WERI-Rb-1 (cell line): ENCODE data around the gene TPSG1.

Experiments
- DNase-seq: peaks from one replicate; pipeline ENCODE4 v3.0.0-alpha.2; 2020
- H3K27ac ChIP-seq: fragments of 250-450 bp; sonication (Bioruptor Pico); 2 replicates; pipeline ENCODE4 v1.5.1; 2020; ENCODE audit warnings: mild to moderate bottlenecking, moderate library complexity
- H3K27me3 ChIP-seq: fragments of 250-450 bp; sonication (Bioruptor Pico); 2 replicates; pipeline ENCODE4 v1.5.1; 2021; ENCODE audit warnings: mild to moderate bottlenecking, low read depth, moderate library complexity; ENCODE audit not compliant: insufficient read depth, severe bottlenecking
- H3K36me3 ChIP-seq: fragments of 250-450 bp; sonication (Bioruptor Pico); 2 replicates; pipeline ENCODE4 v1.5.1; 2020; ENCODE audit warnings: mild to moderate bottlenecking, moderate library complexity
- H3K4me3 ChIP-seq: 2 replicates; pipeline ENCODE4 v1.5.1; 2011; ENCODE audit warnings: low read depth, mild to moderate bottlenecking, control low read depth, low read length
- H3K9me3 ChIP-seq: fragments of 250-450 bp; sonication (Bioruptor Pico); 2 replicates; pipeline ENCODE4 v1.5.1; 2021; ENCODE audit warnings: mild to moderate bottlenecking, moderate library complexity; ENCODE audit not compliant: severe bottlenecking
- CTCF ChIP-seq: IDR thresholded peaks from 2 replicates; pipeline ENCODE4 v1.5.1; 2011; ENCODE audit warnings: low read depth, mild to moderate bottlenecking, control low read depth, inconsistent platforms, low read length

The TPSG1 gene

GRCh38 chr16:1172651-1173050 is 52.4 kb downstream of the TPSG1 start:
- Histone ChIP-seq H3K4me3 (no peak overlapping the region), H3K9me3 (no peaks in the 10 kb centered on the region), H3K27me3 (no peaks in the 10 kb centered on the region), H3K36me3 (peaks cover 12% of the 10 kb centered on the region; the same call in 1 of the 2 replicates), H3K27ac (no peak overlapping the region)
- no peak for DNase-seq
- no peak for TF ChIP-seq CTCF

- Histone ChIP-seq H3K36me3 (peaks cover 9% of the 10 kb centered on the region; the same call in 1 of the 2 replicates), H3K27me3 (no peaks in the 10 kb centered on the region), H3K4me3 (no peak overlapping the region), H3K9me3 (no peaks in the 10 kb centered on the region), H3K27ac (no peak overlapping the region)
- DNase-seq = no peak
- TF ChIP-seq CTCF = no peak
These were observed 53.1 kb downstream of the TPSG1 start for GRCh38 chr16:1171854-1172428.
